BLaER1 (cell line): ENCODE measurements around the gene TTC3.

ENCODE experiments used
- H3K27ac ChIP-seq: shearing (Covaris generic); formaldehyde crosslinking; 2 replicates; pipeline ENCODE4 v1.8.1; 2022
- H3K27me3 ChIP-seq: shearing (Covaris generic); formaldehyde crosslinking; 2 replicates; pipeline ENCODE4 v1.8.1; 2022
- H3K36me3 ChIP-seq: shearing (Covaris generic); formaldehyde crosslinking; 2 replicates; pipeline ENCODE4 v1.8.1; 2022
- H3K4me1 ChIP-seq: shearing (Covaris generic); formaldehyde crosslinking; 2 replicates; pipeline ENCODE4 v1.8.1; 2022
- H3K4me2 ChIP-seq: shearing (Covaris generic); formaldehyde crosslinking; 2 replicates; pipeline ENCODE4 v1.8.1; 2022
- H3K4me3 ChIP-seq: shearing (Covaris generic); formaldehyde crosslinking; 2 replicates; pipeline ENCODE4 v1.8.1; 2022
- H3K9ac ChIP-seq: shearing (Covaris generic); formaldehyde crosslinking; 2 replicates; pipeline ENCODE4 v1.8.1; 2022
- H3K9me3 ChIP-seq: shearing (Covaris generic); formaldehyde crosslinking; 2 replicates; pipeline ENCODE4 v1.8.1; 2022
- H4K20me1 ChIP-seq: shearing (Covaris generic); formaldehyde crosslinking; 2 replicates; pipeline ENCODE4 v1.8.1; 2022
- Cebpa-rat ChIP-seq: shearing (Covaris generic); IDR thresholded peaks from 2 replicates; pipeline ENCODE4 v1.8.1; 2022

The TTC3 gene

GRCh38 chr21:37157938-37158337 lies 84.9 kb downstream of the TTC3 start:
- Histone ChIP-seq H4K20me1 (no peaks in the 10 kb centered on the region), H3K27me3 (no peaks in the 10 kb centered on the region), H3K4me2 (no peak overlapping the region), H3K9me3 (no peaks in the 10 kb centered on the region), H3K4me3 (no peak overlapping the region), H3K4me1 (no peaks in the 10 kb centered on the region), H3K9ac (no peak overlapping the region), H3K27ac (no peak overlapping the region), H3K36me3 (peaks cover 92% of the 10 kb centered on the region)
- TF ChIP-seq Cebpa-rat = no peak

GRCh38 chr21:37159053-37159776 lies 86.2 kb downstream of the TTC3 start:
- H3K36me3 ChIP-seq = peaks cover 92% of the 10 kb centered on the region
- no peak for TF ChIP-seq Cebpa-rat

DNA sequence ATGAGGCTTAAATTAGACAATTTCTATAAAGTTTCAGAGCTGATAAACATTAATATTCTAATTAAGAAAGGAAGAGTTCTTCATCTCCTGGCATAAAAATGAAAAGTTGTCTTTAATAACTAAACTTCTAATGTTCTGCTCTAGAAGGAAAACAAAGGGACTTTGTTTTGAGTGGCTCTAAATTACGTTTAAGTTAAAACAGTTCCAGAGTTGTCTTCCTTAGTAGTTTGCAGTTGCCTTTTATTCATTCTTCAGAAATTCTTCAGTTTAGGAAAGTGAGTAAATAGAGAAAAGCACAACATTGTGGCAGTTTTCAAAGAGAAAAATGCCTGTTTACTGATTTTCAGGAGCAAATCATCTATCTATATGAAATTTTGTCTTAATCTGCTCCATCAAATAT lies 86.9 kb downstream of the TTC3 start:
- Histone ChIP-seq H4K20me1 (no peaks in the 10 kb centered on the region), H3K27ac (no peak overlapping the region), H3K9ac (no peak overlapping the region), H3K4me1 (no peaks in the 10 kb centered on the region), H3K4me3 (no peak overlapping the region), H3K9me3 (no peaks in the 10 kb centered on the region), H3K4me2 (no peak overlapping the region), H3K36me3 (peaks cover 91% of the 10 kb centered on the region), H3K27me3 (no peaks in the 10 kb centered on the region)
- TF ChIP-seq Cebpa-rat = no peak

More at GRCh38 chr21:37159053-37159776, 86.2 kb downstream of the TTC3 start:
- H4K20me1 ChIP-seq = no peaks in the 10 kb centered on the region
- H3K4me1 ChIP-seq = no peaks in the 10 kb centered on the region
- no peak overlapping the region for H3K9ac ChIP-seq
- H3K9me3 ChIP-seq = no peaks in the 10 kb centered on the region
- no peak overlapping the region for H3K4me2 ChIP-seq
- H3K27me3 ChIP-seq = no peaks in the 10 kb centered on the region
- no peak overlapping the region for H3K27ac ChIP-seq
- H3K4me3 ChIP-seq = no peak overlapping the region

GRCh38 chr21:37164742-37165141 lies 91.7 kb downstream of the TTC3 start:
- no peaks in the 10 kb centered on the region for H4K20me1 ChIP-seq
- no peaks in the 10 kb centered on the region for H3K4me1 ChIP-seq
- H3K9me3 ChIP-seq = no peaks in the 10 kb centered on the region
- H3K27ac ChIP-seq = no peak overlapping the region
- no peak overlapping the region for H3K4me2 ChIP-seq
- H3K4me3 ChIP-seq = no peak overlapping the region
- H3K9ac ChIP-seq = no peak overlapping the region
- H3K36me3 ChIP-seq = peaks cover 81% of the 10 kb centered on the region
- no peaks in the 10 kb centered on the region for H3K27me3 ChIP-seq
- TF ChIP-seq Cebpa-rat = no peak

DNA sequence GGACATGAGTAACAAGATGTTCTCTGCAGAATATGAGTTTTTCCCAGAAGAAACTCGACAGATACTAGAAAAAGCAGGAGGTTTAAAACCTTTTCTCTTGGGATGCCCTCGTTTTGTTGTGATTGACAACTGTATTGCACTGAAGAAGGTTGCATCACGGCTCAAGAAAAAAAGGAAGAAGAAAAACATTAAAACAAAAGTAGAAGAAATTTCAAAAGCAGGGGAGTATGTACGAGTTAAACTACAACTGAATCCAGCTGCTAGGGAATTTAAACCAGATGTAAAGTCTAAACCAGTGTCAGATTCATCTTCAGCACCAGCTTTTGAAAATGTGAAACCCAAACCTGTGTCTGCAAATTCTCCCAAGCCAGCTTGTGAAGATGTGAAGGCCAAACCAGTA lies 92.5 kb downstream of the TTC3 start:
- H3K36me3 ChIP-seq = peaks cover 76% of the 10 kb centered on the region
- H3K4me3 ChIP-seq = no peak overlapping the region
- no peaks in the 10 kb centered on the region for H3K9me3 ChIP-seq
- H3K4me1 ChIP-seq = no peaks in the 10 kb centered on the region
- no peak overlapping the region for H3K9ac ChIP-seq
- no peak for TF ChIP-seq Cebpa-rat
- H3K4me2 ChIP-seq = no peak overlapping the region
- H3K27me3 ChIP-seq = no peaks in the 10 kb centered on the region
- no peak overlapping the region for H3K27ac ChIP-seq
- no peaks in the 10 kb centered on the region for H4K20me1 ChIP-seq

- H3K36me3 ChIP-seq = peaks cover 74% of the 10 kb centered on the region
- H4K20me1 ChIP-seq = 0 out of 2 replicates have a peak, but pooled peaks cover 6% of the 10 kb centered on the region
- no peak overlapping the region for H3K4me3 ChIP-seq
- no peaks in the 10 kb centered on the region for H3K9me3 ChIP-seq
- TF ChIP-seq Cebpa-rat = no peak
- H3K27ac ChIP-seq = no peak overlapping the region
- H3K4me1 ChIP-seq = no peaks in the 10 kb centered on the region
- H3K9ac ChIP-seq = no peak overlapping the region
- no peak overlapping the region for H3K4me2 ChIP-seq
- H3K27me3 ChIP-seq = no peaks in the 10 kb centered on the region
Measured at GRCh38 chr21:37166733-37167132, 93.7 kb downstream of the TTC3 start.

DNA sequence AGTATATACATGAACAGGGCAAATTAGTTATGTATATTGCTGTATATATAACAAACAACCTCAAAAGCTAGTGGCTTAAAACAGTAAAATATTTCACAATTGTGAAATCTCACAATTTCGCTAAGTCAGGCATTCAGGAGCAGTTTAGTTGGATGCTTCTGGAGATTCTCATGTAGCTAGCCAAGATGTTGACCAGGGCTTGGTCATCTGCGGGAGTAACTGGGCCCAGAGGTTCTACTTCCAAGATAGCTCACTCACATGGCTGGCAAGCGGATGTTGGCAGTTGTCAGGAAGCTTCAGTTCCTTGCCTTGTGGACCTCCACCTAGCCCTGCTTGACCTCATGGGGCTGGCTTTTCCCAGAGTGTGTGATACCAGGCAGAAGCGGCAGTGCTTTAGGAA lies 95.6 kb downstream of the TTC3 start:
- Histone ChIP-seq H3K36me3 (peaks cover 74% of the 10 kb centered on the region), H3K27me3 (no peaks in the 10 kb centered on the region), H3K4me3 (no peak overlapping the region), H3K9ac (no peak overlapping the region), H3K4me2 (no peak overlapping the region), H3K27ac (no peak overlapping the region), H3K9me3 (no peaks in the 10 kb centered on the region), H4K20me1 (0 out of 2 replicates have a peak, but pooled peaks cover 6% of the 10 kb centered on the region), H3K4me1 (no peaks in the 10 kb centered on the region)
- TF ChIP-seq Cebpa-rat = no peak

GRCh38 chr21:37172646-37173045 lies 99.6 kb downstream of the TTC3 start:
- H3K27ac ChIP-seq = no peak overlapping the region
- no peaks in the 10 kb centered on the region for H3K27me3 ChIP-seq
- H3K9ac ChIP-seq = no peak overlapping the region
- H3K4me3 ChIP-seq = no peak overlapping the region
- H3K9me3 ChIP-seq = no peaks in the 10 kb centered on the region
- H3K4me1 ChIP-seq = no peaks in the 10 kb centered on the region
- TF ChIP-seq Cebpa-rat = no peak
- H3K36me3 ChIP-seq = peaks cover 79% of the 10 kb centered on the region
- H4K20me1 ChIP-seq = 0 out of 2 replicates have a peak, but pooled peaks cover 6% of the 10 kb centered on the region
- no peak overlapping the region for H3K4me2 ChIP-seq

DNA sequence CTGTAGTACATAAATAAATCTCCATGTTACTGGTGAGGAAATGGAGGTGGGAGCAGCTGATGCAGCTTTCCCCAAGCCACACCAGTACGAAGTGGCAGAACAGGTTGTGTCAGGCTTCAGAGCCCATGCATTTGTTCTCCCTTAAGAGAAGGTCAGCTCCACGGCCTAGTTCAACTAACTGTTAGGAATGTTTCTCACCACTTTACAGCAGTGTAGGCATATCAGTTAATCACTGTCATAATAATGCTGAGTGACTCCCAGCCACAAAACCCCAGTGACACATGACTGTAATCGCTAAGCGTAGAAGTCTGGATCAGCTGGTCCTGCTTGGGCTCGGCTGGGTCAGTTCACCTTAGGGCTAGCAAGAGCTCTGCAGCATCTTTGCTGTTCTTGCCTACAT lies 103.7 kb downstream of the TTC3 start:
- no peak overlapping the region for H3K4me3 ChIP-seq
- no peak for TF ChIP-seq Cebpa-rat
- H3K27me3 ChIP-seq = no peaks in the 10 kb centered on the region
- H3K4me2 ChIP-seq = no peak overlapping the region
- H4K20me1 ChIP-seq = no peaks in the 10 kb centered on the region
- H3K9ac ChIP-seq = no peak overlapping the region
- H3K9me3 ChIP-seq = peaks cover 6% of the 10 kb centered on the region; the same call in 1 of the 2 replicates
- H3K27ac ChIP-seq = no peak overlapping the region
- H3K4me1 ChIP-seq = no peaks in the 10 kb centered on the region
- peaks cover 90% of the 10 kb centered on the region for H3K36me3 ChIP-seq

- Histone ChIP-seq H3K4me3 (no peak overlapping the region), H3K27ac (no peak overlapping the region), H3K4me1 (no peaks in the 10 kb centered on the region), H3K36me3 (peaks cover 83% of the 10 kb centered on the region), H3K9ac (no peak overlapping the region), H3K4me2 (no peak overlapping the region), H3K27me3 (no peaks in the 10 kb centered on the region), H3K9me3 (peaks cover 6% of the 10 kb centered on the region; the same call in 1 of the 2 replicates), H4K20me1 (peaks cover 5% of the 10 kb centered on the region; the same call in 1 of the 2 replicates)
- no peak for TF ChIP-seq Cebpa-rat
Measured at GRCh38 chr21:37181059-37181458, 108.0 kb downstream of the TTC3 start.

DNA sequence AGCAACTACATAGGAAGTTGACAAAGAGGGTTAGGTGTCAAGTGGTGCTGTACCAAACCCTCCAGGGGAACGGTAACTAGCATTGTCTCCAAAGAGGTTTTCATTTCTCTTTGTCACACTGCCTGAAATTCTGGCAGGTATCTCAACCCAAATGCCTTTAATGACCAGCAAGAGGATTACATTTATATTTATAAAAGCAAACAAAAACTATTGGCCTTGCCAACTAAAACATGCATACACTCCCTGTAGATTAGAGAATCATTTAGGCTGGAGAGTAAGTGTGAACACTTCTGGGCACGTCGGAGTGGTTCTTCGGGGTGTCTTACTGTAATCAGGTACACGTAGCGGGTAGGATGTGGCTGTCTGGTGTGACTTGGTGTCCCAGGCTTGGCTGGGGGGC lies 109.2 kb downstream of the TTC3 start:
- Histone ChIP-seq H3K27ac (no peak overlapping the region), H3K4me1 (no peaks in the 10 kb centered on the region), H4K20me1 (peaks cover 5% of the 10 kb centered on the region; the same call in 1 of the 2 replicates), H3K9me3 (peaks cover 6% of the 10 kb centered on the region; the same call in 1 of the 2 replicates), H3K9ac (no peak overlapping the region), H3K36me3 (peaks cover 83% of the 10 kb centered on the region), H3K4me2 (no peak overlapping the region), H3K27me3 (no peaks in the 10 kb centered on the region), H3K4me3 (no peak overlapping the region)
- no peak for TF ChIP-seq Cebpa-rat
